HUES6 (cell line): ENCODE measurements around the gene MTHFSD.

Experiments used
- H3K27ac ChIP-seq: 2 replicates; pipeline ENCODE4 v1.7.0; 2013; ENCODE audit warnings: low read depth, mild to moderate bottlenecking, low read length, inconsistent platforms
- H3K27me3 ChIP-seq: 2 replicates; pipeline ENCODE4 v1.6.1; 2013; ENCODE audit warnings: low read length; ENCODE audit not compliant: control insufficient read depth, insufficient read depth
- H3K36me3 ChIP-seq: 2 replicates; pipeline ENCODE4 v1.6.1; 2013; ENCODE audit warnings: low read length; ENCODE audit not compliant: control insufficient read depth, insufficient read depth
- H3K4me1 ChIP-seq: 2 replicates; pipeline ENCODE4 v1.6.1; 2013; ENCODE audit warnings: low read length; ENCODE audit not compliant: control insufficient read depth, insufficient read depth
- H3K4me3 ChIP-seq: 2 replicates; pipeline ENCODE4 v1.5.1; 2013; ENCODE audit warnings: low read depth, low read length
- H3K9ac ChIP-seq: one replicate; pipeline ENCODE4 v1.6.1; 2013; ENCODE audit warnings: mild to moderate bottlenecking, low read length
- H3K9me3 ChIP-seq: 2 replicates; pipeline ENCODE4 v1.6.1; 2013; ENCODE audit warnings: low read depth, low read length; ENCODE audit not compliant: control insufficient read depth, insufficient read depth

The MTHFSD gene

GRCh38 chr16:86513471-86514277 is 41.4 kb downstream of the MTHFSD start:
- peaks cover 99% of the 10 kb centered on the region for H3K27me3 ChIP-seq
- peaks cover 44% of the 10 kb centered on the region for H3K4me1 ChIP-seq
- H3K36me3 ChIP-seq, result no peaks in the 10 kb centered on the region
- H3K27ac ChIP-seq, result no peak overlapping the region
- peak overlapping the region; percentile 43; the same call in 1 of the 2 replicates for H3K4me3 ChIP-seq
- H3K9me3 ChIP-seq, result no peaks in the 10 kb centered on the region
- H3K9ac ChIP-seq, result no peak overlapping the region

GRCh38 chr16:86512860-86513470 is 42.1 kb downstream of the MTHFSD start:
- no peak overlapping the region for H3K27ac ChIP-seq
- no peaks in the 10 kb centered on the region for H3K9me3 ChIP-seq
- peak overlapping the region; percentile 43 for H3K4me3 ChIP-seq
- peaks cover 99% of the 10 kb centered on the region for H3K27me3 ChIP-seq
- no peaks in the 10 kb centered on the region for H3K36me3 ChIP-seq
- H3K9ac ChIP-seq, result peak overlapping the region; percentile 29
- H3K4me1 ChIP-seq, result peaks cover 49% of the 10 kb centered on the region

- H3K27me3 ChIP-seq, result peaks cover 99% of the 10 kb centered on the region
- no peaks in the 10 kb centered on the region for H3K9me3 ChIP-seq
- no peaks in the 10 kb centered on the region for H3K36me3 ChIP-seq
- peak overlapping the region; percentile 43 for H3K4me3 ChIP-seq
- peaks cover 53% of the 10 kb centered on the region for H3K4me1 ChIP-seq
- H3K27ac ChIP-seq, result no peak overlapping the region
- H3K9ac ChIP-seq, result peak overlapping the region; percentile 29
Measured at GRCh38 chr16:86512301-86512859, 42.7 kb downstream of the MTHFSD start.

- peak overlapping the region; percentile 43 for H3K4me3 ChIP-seq
- no peaks in the 10 kb centered on the region for H3K36me3 ChIP-seq
- no peaks in the 10 kb centered on the region for H3K9me3 ChIP-seq
- H3K4me1 ChIP-seq, result peaks cover 53% of the 10 kb centered on the region
- no peak overlapping the region for H3K27ac ChIP-seq
- H3K9ac ChIP-seq, result peak overlapping the region; percentile 39
- peaks cover 99% of the 10 kb centered on the region for H3K27me3 ChIP-seq
Measured at GRCh38 chr16:86511317-86512161, 43.5 kb downstream of the MTHFSD start.

- Histone ChIP-seq H3K4me1 (peaks cover 53% of the 10 kb centered on the region), H3K9ac (peak within 1 kb of the TSS; percentile 39), H3K36me3 (no peaks in the 10 kb centered on the region), H3K4me3 (peak within 1 kb of the TSS; percentile 56), H3K9me3 (no peaks in the 10 kb centered on the region), H3K27ac (no peak within 1 kb of the TSS), H3K27me3 (peaks cover 99% of the 10 kb centered on the region)
Measured at GRCh38 chr16:86510465-86511261, 44.4 kb downstream of the MTHFSD start, which contains the start of gene FOXF1. Gene FOXF1 (plus strand): TSS chr16:86510527. CDS start chr16:86510570, 43 bp downstream.

- H3K9ac ChIP-seq, result no peak overlapping the region
- H3K9me3 ChIP-seq, result no peaks in the 10 kb centered on the region
- H3K27me3 ChIP-seq, result peaks cover 99% of the 10 kb centered on the region
- peaks cover 53% of the 10 kb centered on the region for H3K4me1 ChIP-seq
- H3K36me3 ChIP-seq, result no peaks in the 10 kb centered on the region
- H3K27ac ChIP-seq, result no peak overlapping the region
- H3K4me3 ChIP-seq, result peak overlapping the region; percentile 56
Measured at GRCh38 chr16:86509759-86510464, 45.1 kb downstream of the MTHFSD start.

- Histone ChIP-seq H3K9me3 (no peaks in the 10 kb centered on the region), H3K27me3 (peaks cover 99% of the 10 kb centered on the region), H3K27ac (no peak overlapping the region), H3K4me1 (peaks cover 55% of the 10 kb centered on the region), H3K9ac (no peak overlapping the region), H3K4me3 (peak overlapping the region; percentile 56), H3K36me3 (no peaks in the 10 kb centered on the region)
Measured at GRCh38 chr16:86508947-86509758, 45.9 kb downstream of the MTHFSD start.

GRCh38 chr16:86508028-86508946 is 46.7 kb downstream of the MTHFSD start:
- Histone ChIP-seq H3K27ac (no peak overlapping the region), H3K4me1 (peaks cover 51% of the 10 kb centered on the region), H3K4me3 (peak overlapping the region; percentile 56), H3K27me3 (peaks cover 99% of the 10 kb centered on the region), H3K9me3 (no peaks in the 10 kb centered on the region), H3K9ac (peak overlapping the region; percentile 28), H3K36me3 (no peaks in the 10 kb centered on the region)
